Endothelial cell of umbilical vein (primary cell): ENCODE measurements around the gene ZNF516. TPM values are rescaled to one million over a fixed set of nuclear protein-coding genes. Genes with fewer than 3 reads are reported as not detected.

ENCODE experiments used
- BruUV-seq: library from RNA; stranded (reverse); fragments of 400-500 nt; replicated peaks from 2 replicates; lab custom pipeline; 2021; lab: Mats Ljungman, UMichigan
- CTCF ChIA-PET: fragments of 300-600, 350-600 bp; sonication (Branson Sonifier 250); formaldehyde crosslinking; loops from one replicate; lab custom pipeline; 2021; ENCODE audit warnings: antibody characterized with exemption, inconsistent platforms; lab: Charles Lee
- POLR2A ChIA-PET: fragments of 300-600, 350-600 bp; sonication (Branson Sonifier 250); formaldehyde crosslinking; loops from one replicate; lab custom pipeline; 2021; ENCODE audit warnings: antibody characterized with exemption, inconsistent platforms; lab: Charles Lee
- DNase-seq: peaks from one replicate; pipeline ENCODE4 v3.0.0-alpha.2; 2011; ENCODE audit warnings: low read depth, low spot score
- FAIRE-seq: peaks from 2 replicates; lab custom pipeline; 2011; peaks lifted over from hg19 to GRCh38; lab: Jason Lieb, UNC
- H2AFZ ChIP-seq: 2 replicates; pipeline ENCODE4 v1.6.0; 2012; ENCODE audit warnings: low read depth, low read length, control low read depth, inconsistent platforms
- H3K27ac ChIP-seq: 2 replicates; pipeline ENCODE4 v1.5.1; 2011; ENCODE audit warnings: low read depth, mild to moderate bottlenecking, control low read depth, low read length, moderate library complexity; ENCODE audit not compliant: insufficient read depth
- H3K27me3 ChIP-seq, 2 experiments: 2 replicates each; pipeline versions ENCODE4 v1.6.0 to v1.6.1; 2011; ENCODE audit warnings: low read length in 2 of 2, mixed read lengths in 1 of 2; ENCODE audit not compliant: control insufficient read depth in 2 of 2, insufficient read depth in 2 of 2
- H3K36me3 ChIP-seq, 2 experiments: 2 replicates in 1 of 2; 3 replicates in 1 of 2; pipeline ENCODE4 v1.5.1; 2011; ENCODE audit warnings: low read length in 2 of 2, mild to moderate bottlenecking in 1 of 2, moderate library complexity in 1 of 2; ENCODE audit not compliant: control insufficient read depth in 2 of 2, insufficient read depth in 2 of 2; ENCODE audit errors: extremely low read depth in 1 of 2
- H3K4me1 ChIP-seq: 3 replicates; pipeline ENCODE4 v1.5.1; 2011; ENCODE audit warnings: mild to moderate bottlenecking, low read length; ENCODE audit not compliant: control insufficient read depth, insufficient read depth; ENCODE audit errors: extremely low read depth
- H3K4me2 ChIP-seq: 2 replicates; pipeline ENCODE4 v1.6.1; 2011; ENCODE audit warnings: low read length, control low read depth, mixed read lengths; ENCODE audit not compliant: insufficient read depth
- H3K4me3 ChIP-seq, 3 experiments: fragments of 200-600 bp in 1 of 3; sonication (generic), shearing (Covaris generic) in 1 of 3; replicated peaks in 1 of 3; 2 replicates each; pipeline ENCODE4 v1.5.1; 2011 to 2016; ENCODE audit warnings: control low read depth in 3 of 3, low read length in 3 of 3, mild to moderate bottlenecking in 2 of 3, inconsistent platforms in 1 of 3, low read depth in 1 of 3, moderate library complexity in 1 of 3; ENCODE audit not compliant: insufficient read depth in 1 of 3
- H3K79me2 ChIP-seq: 2 replicates; pipeline ENCODE4 v1.6.0; 2012; ENCODE audit warnings: low read length, inconsistent platforms; ENCODE audit not compliant: control insufficient read depth, insufficient read depth
- H3K9ac ChIP-seq: replicated peaks from 2 replicates; pipeline ENCODE3; 2011; ENCODE audit warnings: low read length, control low read depth; ENCODE audit not compliant: insufficient read depth; ENCODE audit errors: extremely low read depth
- H3K9me1 ChIP-seq: replicated peaks from 3 replicates; pipeline ENCODE4 v1.6.0; 2011; ENCODE audit warnings: mild to moderate bottlenecking, low read length; ENCODE audit not compliant: control insufficient read depth, insufficient read depth; ENCODE audit errors: extremely low read depth
- H3K9me3 ChIP-seq: replicated peaks from 2 replicates; pipeline ENCODE4 v1.5.1; 2012; ENCODE audit warnings: low read length, inconsistent platforms; ENCODE audit not compliant: control insufficient read depth, insufficient read depth
- H4K20me1 ChIP-seq: replicated peaks from 2 replicates; pipeline ENCODE3; 2011; ENCODE audit warnings: mild to moderate bottlenecking, low read length; ENCODE audit not compliant: control insufficient read depth, insufficient read depth; ENCODE audit errors: extremely low read depth
- CTCF ChIP-seq, 2 donors: IDR thresholded peaks; 1 replicate in 1 of 2; 2 replicates in 1 of 2; pipeline ENCODE4 v1.5.1; 2011; ENCODE audit warnings: low read length in 2 of 2, mild to moderate bottlenecking in 2 of 2, moderate library complexity in 2 of 2, control low read depth in 1 of 2, inconsistent platforms in 1 of 2, low read depth in 1 of 2; ENCODE audit not compliant: insufficient read depth in 1 of 2; ENCODE audit errors: extremely low read depth in 1 of 2
- EZH2 ChIP-seq: IDR thresholded peaks from 2 replicates; pipeline ENCODE4 v1.6.1; 2012; ENCODE audit warnings: borderline replicate concordance, low read depth, mild to moderate bottlenecking, moderate library complexity, low read length, inconsistent platforms; ENCODE audit not compliant: severe bottlenecking
- JUN ChIP-seq: IDR thresholded peaks from 2 replicates; pipeline ENCODE4 v1.6.1; 2011; ENCODE audit warnings: borderline replicate concordance, low read depth; ENCODE audit not compliant: insufficient read length, insufficient read depth
- MAX ChIP-seq: IDR thresholded peaks from 2 replicates; pipeline ENCODE4 v1.6.1; 2011; ENCODE audit not compliant: insufficient read depth, insufficient read length
- MYC ChIP-seq: IDR thresholded peaks from one replicate; pipeline ENCODE4 v1.6.1; 2011; ENCODE audit warnings: mild to moderate bottlenecking, low read depth, low read length
- POLR2A ChIP-seq: IDR thresholded peaks from 2 replicates; pipeline ENCODE4 v1.6.1; 2012; ENCODE audit warnings: low read depth, mild to moderate bottlenecking, control low read depth, low read length
- POLR2AphosphoS5 ChIP-seq: IDR thresholded peaks from 2 replicates; pipeline ENCODE4 v1.6.1; 2012; ENCODE audit warnings: low read depth, mild to moderate bottlenecking, control low read depth, low read length, moderate library complexity; ENCODE audit not compliant: insufficient read depth
- dilution Hi-C: fragments of 300-500 bp; cut with MboI; formaldehyde crosslinking; loops from one replicate; pipeline ENCODE4 v1.15.0; 2019; ENCODE audit warnings: low sequenced_read_pairs; ENCODE audit not compliant: extremely low pct_ligation_motif_present
- intact Hi-C: fragments of 100-400 bp; cut with micrococcal nuclease; formaldehyde crosslinking; loops from one replicate; pipeline ENCODE4 v1.10.0; 2022
- polyA plus RNA-seq, 4 experiments: library from polyadenylated mRNA; depleted of rRNA in 3 of 4; stranded (reverse) in 3 of 4; unstranded in 1 of 4; fragments of >200 nt; gene quantifications; 2 replicates each; pipeline versions ENCODE4 v1.2.1 to v1.2.3, GENCODE V29; 2011 to 2012; ENCODE audit warnings: missing spikeins in 1 of 4
- total RNA-seq: library from RNA; stranded (reverse); gene quantifications from 2 replicates; pipeline ENCODE4 v1.2.3, GENCODE V29; 2021

ZNF516 gene
- total and polyA plus RNA-seq, 2 donors (not counting 3 experiments of a cell fraction or from before 2014, with no cell fraction given) = 3.6 to 19.1 TPM

DNA sequence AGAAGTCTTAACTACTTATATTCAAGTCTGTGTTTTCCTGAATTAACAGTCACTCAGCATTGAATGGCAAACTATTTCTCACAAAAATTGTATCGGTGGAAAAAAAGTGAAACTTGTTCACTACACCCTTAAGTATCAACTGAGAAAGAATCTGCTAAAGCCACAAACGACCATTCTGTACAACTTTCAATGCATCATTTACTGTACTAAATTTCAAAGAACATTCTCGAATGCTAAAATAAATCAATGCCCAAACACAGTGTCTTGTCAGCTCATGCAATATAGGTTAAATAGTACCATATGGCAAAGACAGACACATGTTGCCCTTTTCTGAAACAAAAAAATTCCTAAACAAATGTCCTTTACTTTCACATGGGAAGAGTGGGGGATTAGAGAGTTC is 9.0 kb downstream of the ZNF516 start:
- no peak overlapping the region for H3K4me2 ChIP-seq
- no TSS peak for BruUV-seq
- POLR2A ChIA-PET = no interaction called here
- H3K4me3 ChIP-seq = no peak overlapping the region
- H3K4me1 ChIP-seq = peaks cover 6% of the 10 kb centered on the region
- TF ChIP-seq MYC (no peak), EZH2 (no peak), POLR2AphosphoS5 (no peak), CTCF (IDR thresholded peaks at IDR 0.05; ENCODE audit: extremely low read depth in 1 of 2, insufficient read depth in 1 of 2, low read depth in 1 of 2, low read length in 2 of 2) (no peak), POLR2A (no peak), MAX (no peak), JUN (no peak)
- CTCF ChIA-PET = no interaction called here
- no peaks in the 10 kb centered on the region for H3K36me3 ChIP-seq
- DNase-seq (no peak), FAIRE-seq (no peak)
- peaks cover 2% of the 10 kb centered on the region in 2 experiments for H3K27me3 ChIP-seq
- no peaks in the 10 kb centered on the region for H4K20me1 ChIP-seq
- H3K9me3 ChIP-seq = no peaks in the 10 kb centered on the region
- H3K79me2 ChIP-seq = peaks cover 4% of the 10 kb centered on the region
- dilution Hi-C loops = no loop called here
- peaks cover 3% of the 10 kb centered on the region for H3K9me1 ChIP-seq
- H3K27ac ChIP-seq = no peak overlapping the region
- intact Hi-C loops = no loop called here
- no peak overlapping the region for H3K9ac ChIP-seq
- H2AFZ ChIP-seq = no peak overlapping the region
